NB4 (cell line): ENCODE results near the gene PCDHGB3.

Source experiments
- TF ChIP-seq, protein P1 (sequence below): IDR thresholded peaks from 2 replicates; pipeline ENCODE4 v1.6.1; 2011; ENCODE audit warnings: low read depth, low read length
- TF ChIP-seq, protein P2 (sequence below): IDR thresholded peaks from one replicate; pipeline ENCODE4 v1.5.1; 2012; ENCODE audit warnings: low read depth, low read length

GRCh38 chr5:141360685-141361084, 9.4 kb upstream of the PCDHGB3 start:
- TF ChIP-seq, protein P1, sequence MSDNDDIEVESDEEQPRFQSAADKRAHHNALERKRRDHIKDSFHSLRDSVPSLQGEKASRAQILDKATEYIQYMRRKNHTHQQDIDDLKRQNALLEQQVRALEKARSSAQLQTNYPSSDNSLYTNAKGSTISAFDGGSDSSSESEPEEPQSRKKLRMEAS: no peak
- TF ChIP-seq, protein P2, sequence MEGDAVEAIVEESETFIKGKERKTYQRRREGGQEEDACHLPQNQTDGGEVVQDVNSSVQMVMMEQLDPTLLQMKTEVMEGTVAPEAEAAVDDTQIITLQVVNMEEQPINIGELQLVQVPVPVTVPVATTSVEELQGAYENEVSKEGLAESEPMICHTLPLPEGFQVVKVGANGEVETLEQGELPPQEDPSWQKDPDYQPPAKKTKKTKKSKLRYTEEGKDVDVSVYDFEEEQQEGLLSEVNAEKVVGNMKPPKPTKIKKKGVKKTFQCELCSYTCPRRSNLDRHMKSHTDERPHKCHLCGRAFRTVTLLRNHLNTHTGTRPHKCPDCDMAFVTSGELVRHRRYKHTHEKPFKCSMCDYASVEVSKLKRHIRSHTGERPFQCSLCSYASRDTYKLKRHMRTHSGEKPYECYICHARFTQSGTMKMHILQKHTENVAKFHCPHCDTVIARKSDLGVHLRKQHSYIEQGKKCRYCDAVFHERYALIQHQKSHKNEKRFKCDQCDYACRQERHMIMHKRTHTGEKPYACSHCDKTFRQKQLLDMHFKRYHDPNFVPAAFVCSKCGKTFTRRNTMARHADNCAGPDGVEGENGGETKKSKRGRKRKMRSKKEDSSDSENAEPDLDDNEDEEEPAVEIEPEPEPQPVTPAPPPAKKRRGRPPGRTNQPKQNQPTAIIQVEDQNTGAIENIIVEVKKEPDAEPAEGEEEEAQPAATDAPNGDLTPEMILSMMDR: no peak
